ENCODE results near the gene SLFN12. TPM values are rescaled to one million over a fixed set of nuclear protein-coding genes. Genes with fewer than 3 reads are reported as not detected.

The SLFN12 gene
- total and polyA plus RNA-seq, 2 donors (not counting 1 experiment from before 2014, with no cell fraction given): 26.1 to 34.0 TPM

DNA sequence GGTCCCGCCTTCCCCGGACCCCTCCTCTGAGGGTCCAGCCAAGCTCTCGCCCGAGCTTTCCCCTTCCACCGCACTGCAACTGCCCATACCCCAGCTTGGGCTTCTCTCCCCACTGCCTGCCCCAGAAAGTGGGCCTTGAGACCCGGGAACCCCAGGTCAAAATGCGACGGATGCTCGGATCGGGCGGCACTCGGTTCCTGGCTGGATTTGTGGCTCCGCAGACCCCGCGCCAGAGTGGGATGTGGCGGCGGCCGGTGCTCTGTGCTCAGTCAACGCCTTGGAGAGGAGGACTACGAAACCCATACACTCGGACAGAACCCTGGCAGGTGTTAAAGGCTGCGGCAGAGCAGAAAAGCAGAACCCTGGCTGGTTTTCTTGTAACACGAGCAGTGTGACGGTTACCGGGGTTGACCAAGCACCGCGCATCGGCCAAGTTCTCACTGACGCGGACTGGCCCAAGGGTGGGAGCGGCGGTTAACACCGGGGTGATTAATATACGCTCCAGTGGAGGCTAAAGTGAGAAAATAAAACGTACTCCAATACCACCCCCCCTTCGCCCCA is 17.2 kb upstream of the SLFN12 start:
- H3K27me3 ChIP-seq (ENCODE audit: control insufficient read depth, insufficient read depth, low read length): peaks cover 6% of the 10 kb centered on the region
- no peak overlapping the region for H3K27ac ChIP-seq (ENCODE audit: insufficient read depth, low read length)
- H3K4me3 ChIP-seq (replicated peaks in 1 of 4; ENCODE audit: control extremely low read depth in 1 of 4, insufficient read depth in 1 of 4, low read depth in 3 of 4, low read length in 4 of 4): peak overlapping the region in 2 of 4 experiments; percentile 41 to 62
- TF ChIP-seq, protein P1, sequence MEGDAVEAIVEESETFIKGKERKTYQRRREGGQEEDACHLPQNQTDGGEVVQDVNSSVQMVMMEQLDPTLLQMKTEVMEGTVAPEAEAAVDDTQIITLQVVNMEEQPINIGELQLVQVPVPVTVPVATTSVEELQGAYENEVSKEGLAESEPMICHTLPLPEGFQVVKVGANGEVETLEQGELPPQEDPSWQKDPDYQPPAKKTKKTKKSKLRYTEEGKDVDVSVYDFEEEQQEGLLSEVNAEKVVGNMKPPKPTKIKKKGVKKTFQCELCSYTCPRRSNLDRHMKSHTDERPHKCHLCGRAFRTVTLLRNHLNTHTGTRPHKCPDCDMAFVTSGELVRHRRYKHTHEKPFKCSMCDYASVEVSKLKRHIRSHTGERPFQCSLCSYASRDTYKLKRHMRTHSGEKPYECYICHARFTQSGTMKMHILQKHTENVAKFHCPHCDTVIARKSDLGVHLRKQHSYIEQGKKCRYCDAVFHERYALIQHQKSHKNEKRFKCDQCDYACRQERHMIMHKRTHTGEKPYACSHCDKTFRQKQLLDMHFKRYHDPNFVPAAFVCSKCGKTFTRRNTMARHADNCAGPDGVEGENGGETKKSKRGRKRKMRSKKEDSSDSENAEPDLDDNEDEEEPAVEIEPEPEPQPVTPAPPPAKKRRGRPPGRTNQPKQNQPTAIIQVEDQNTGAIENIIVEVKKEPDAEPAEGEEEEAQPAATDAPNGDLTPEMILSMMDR (conservative IDR thresholded peaks at IDR 0.05 in 1 of 2, IDR thresholded peaks at IDR 0.05 in 1 of 2; ENCODE audit: low read depth in 1 of 2, low read length in 2 of 2): no peak
- TF ChIP-seq EZH2 (IDR thresholded peaks at IDR 0.05; ENCODE audit: low read length, missing control alignments): peak; percentile 51
- H4K20me1 ChIP-seq (ENCODE audit: control insufficient read depth, extremely low read depth, insufficient read depth, low read length): no peaks in the 10 kb centered on the region
- H3K79me2 ChIP-seq (ENCODE audit: control insufficient read depth, insufficient read depth, low read length): no peaks in the 10 kb centered on the region
- H3K9me3 ChIP-seq (ENCODE audit: control insufficient read depth, insufficient read depth, low read depth, low read length): no peaks in the 10 kb centered on the region
- H2AFZ ChIP-seq (ENCODE audit: low read length): peak overlapping the region; percentile 19
- H3K9ac ChIP-seq (ENCODE audit: insufficient read depth, low read length): no peak overlapping the region
- no peaks in the 10 kb centered on the region for H3K36me3 ChIP-seq (ENCODE audit: control insufficient read depth, insufficient read depth, low read length)
- no peaks in the 10 kb centered on the region for H3K4me1 ChIP-seq (ENCODE audit: control insufficient read depth, extremely low read depth, insufficient read depth, low read length)
- peak; percentile 38 to 40 for DNase-seq (ENCODE audit: low read depth in 2 of 2)
- H3K4me2 ChIP-seq (ENCODE audit: extremely low read depth, insufficient read depth, low read length): peak overlapping the region; percentile 69

DNA sequence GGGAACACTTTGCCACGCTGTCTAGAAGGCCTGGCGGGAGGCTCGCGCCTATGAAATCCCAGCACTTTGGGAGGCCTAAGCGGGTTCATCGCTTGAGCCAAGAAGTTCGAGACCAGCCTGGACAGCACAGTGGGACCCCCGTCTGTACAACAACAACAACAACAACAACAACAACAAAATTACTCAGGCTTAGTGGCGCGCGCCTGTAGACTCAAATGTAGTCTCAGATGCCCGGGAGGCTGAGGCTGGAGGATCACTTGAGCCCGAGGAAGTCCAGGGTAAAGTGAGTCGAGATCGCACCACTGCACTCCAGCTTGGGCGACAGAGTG is 16.6 kb upstream of the SLFN12 start:
- Histone ChIP-seq H3K79me2 (ENCODE audit: control insufficient read depth, insufficient read depth, low read length) (no peaks in the 10 kb centered on the region), H2AFZ (ENCODE audit: low read length) (peak overlapping the region; percentile 83), H4K20me1 (ENCODE audit: control insufficient read depth, extremely low read depth, insufficient read depth, low read length) (no peaks in the 10 kb centered on the region), H3K27me3 (ENCODE audit: control insufficient read depth, insufficient read depth, low read length) (peaks cover 2% of the 10 kb centered on the region), H3K4me1 (ENCODE audit: control insufficient read depth, extremely low read depth, insufficient read depth, low read length) (no peaks in the 10 kb centered on the region), H3K9me3 (ENCODE audit: control insufficient read depth, insufficient read depth, low read depth, low read length) (no peaks in the 10 kb centered on the region), H3K4me2 (ENCODE audit: extremely low read depth, insufficient read depth, low read length) (peak overlapping the region; percentile 83), H3K9ac (ENCODE audit: insufficient read depth, low read length) (no peak overlapping the region), H3K36me3 (ENCODE audit: control insufficient read depth, insufficient read depth, low read length) (no peaks in the 10 kb centered on the region), H3K4me3 (replicated peaks in 1 of 4; ENCODE audit: control extremely low read depth in 1 of 4, insufficient read depth in 1 of 4, low read depth in 3 of 4, low read length in 4 of 4) (peak overlapping the region; percentile 33 to 64 (median 56)), H3K27ac (ENCODE audit: insufficient read depth, low read length) (no peak overlapping the region)
- peak; percentile 38 for TF ChIP-seq EZH2 (IDR thresholded peaks at IDR 0.05; ENCODE audit: low read length, missing control alignments)
- TF ChIP-seq, protein P1 (conservative IDR thresholded peaks at IDR 0.05 in 1 of 2, IDR thresholded peaks at IDR 0.05 in 1 of 2; ENCODE audit: low read depth in 1 of 2, low read length in 2 of 2): no peak
- no peak for DNase-seq (ENCODE audit: low read depth in 2 of 2)

DNA sequence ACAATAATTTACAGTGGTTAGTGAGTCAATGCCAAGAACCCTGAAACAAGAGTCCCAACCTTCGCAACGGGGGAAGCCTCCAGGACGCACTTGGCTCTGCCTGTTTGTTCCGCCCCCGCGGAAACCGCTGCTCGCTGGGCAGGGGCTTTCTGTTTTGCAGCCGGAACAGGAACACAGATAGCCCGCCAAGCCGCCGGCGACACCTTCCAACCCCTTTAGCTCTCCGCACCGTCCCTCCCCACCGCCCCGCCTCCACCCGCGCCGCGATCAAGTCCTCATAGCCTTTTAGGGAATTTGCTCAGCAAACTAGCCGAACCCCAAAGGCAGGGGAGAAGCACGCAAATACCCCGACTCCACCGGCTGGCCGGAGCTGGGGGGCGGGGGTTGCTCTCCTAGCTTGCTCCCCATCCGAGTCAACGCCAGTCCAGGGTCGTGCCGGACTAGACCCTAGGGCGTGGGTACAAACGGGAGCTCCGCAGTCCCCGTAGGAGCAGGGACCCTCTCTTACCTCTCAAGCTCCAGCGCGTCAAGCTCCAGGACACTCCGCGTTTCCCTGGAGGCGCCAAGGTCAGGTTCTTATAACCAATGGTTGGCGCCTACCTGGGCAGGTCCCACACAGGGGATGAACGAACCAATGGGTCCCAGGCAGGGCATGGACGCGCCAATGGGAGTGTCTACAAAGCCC is 16.1 kb upstream of the SLFN12 start, which contains the start of gene SLFN13:
Gene SLFN13, minus strand, starts transcription at position 553 of the 685 bp plus-strand sequence. CDS start 3,086 bp downstream, outside the sequence.
- no peak for TF ChIP-seq EZH2 (IDR thresholded peaks at IDR 0.05; ENCODE audit: low read length, missing control alignments)
- peak; percentile 49 to 79 for DNase-seq (ENCODE audit: low read depth in 2 of 2)
- peak within 1 kb of the TSS; percentile 33 to 64 (median 56) for H3K4me3 ChIP-seq (replicated peaks in 1 of 4; ENCODE audit: control extremely low read depth in 1 of 4, insufficient read depth in 1 of 4, low read depth in 3 of 4, low read length in 4 of 4)

More for the DNA sequence above, 16.1 kb upstream of the SLFN12 start, which contains the start of gene SLFN13:
- Histone ChIP-seq H3K4me2 (ENCODE audit: extremely low read depth, insufficient read depth, low read length) (peak within 1 kb of the TSS; percentile 83), H2AFZ (ENCODE audit: low read length) (peak within 1 kb of the TSS; percentile 83), H3K9me3 (ENCODE audit: control insufficient read depth, insufficient read depth, low read depth, low read length) (no peaks in the 10 kb centered on the region), H4K20me1 (ENCODE audit: control insufficient read depth, extremely low read depth, insufficient read depth, low read length) (no peaks in the 10 kb centered on the region), H3K79me2 (ENCODE audit: control insufficient read depth, insufficient read depth, low read length) (no peaks in the 10 kb centered on the region), H3K4me1 (ENCODE audit: control insufficient read depth, extremely low read depth, insufficient read depth, low read length) (no peaks in the 10 kb centered on the region), H3K27ac (ENCODE audit: insufficient read depth, low read length) (no peak within 1 kb of the TSS), H3K9ac (ENCODE audit: insufficient read depth, low read length) (no peak within 1 kb of the TSS), H3K36me3 (ENCODE audit: control insufficient read depth, insufficient read depth, low read length) (no peaks in the 10 kb centered on the region), H3K27me3 (ENCODE audit: control insufficient read depth, insufficient read depth, low read length) (peaks cover 1% of the 10 kb centered on the region)
